ENCODE results near the gene SCN1A.

- no peak for TF ChIP-seq CTCF (IDR thresholded peaks at IDR 0.05; ENCODE audit: extremely low read depth in 1 of 2, insufficient read depth in 1 of 2, low read depth in 1 of 2, low read length in 2 of 2)
- no peak for TF ChIP-seq POLR2A (IDR thresholded peaks at IDR 0.05; ENCODE audit: low read depth, low read length)
These were observed 43.5 kb downstream of the SCN1A start for GRCh38 chr2:166084301-166084700.

Measured in endothelial cell of umbilical vein (primary cell).